Spleen (tissue), 7 donors: ENCODE measurements around the gene PUS7L.

Experiments used
- CTCF ChIP-seq, 11 experiments: fragments of 200-600 bp in 7 of 11; fragments of 450-650 bp in 4 of 11; sonication (generic) in 4 of 11; IDR thresholded peaks in 8 of 11; conservative IDR thresholded peaks in 3 of 11; 1 replicate in 7 of 11; 2 replicates in 4 of 11; pipeline versions ENCODE4 v1.4.0 to v1.8.0; 2016 to 2021; ENCODE audit warnings: antibody characterized with exemption in 11 of 11, inconsistent platforms in 4 of 11, mild to moderate bottlenecking in 1 of 11
- POLR2AphosphoS5 ChIP-seq, 3 donors: sonication (generic); formaldehyde crosslinking; IDR thresholded peaks; one replicate each; pipeline ENCODE4 v1.5.1; 2017; ENCODE audit warnings: antibody characterized with exemption in 3 of 3
- donor health status: DM: no; HTN: no; CAD: no; lungs with moderate emphysema.
- donor health status: DM: no; HTN: no; CAD: no.
- donor health status: DM: no; HTN: no; CAD: no.

- no peak for TF ChIP-seq CTCF (IDR thresholded peaks at IDR 0.05 in 8 of 11, conservative IDR thresholded peaks at IDR 0.05 in 3 of 11)
- no peak for TF ChIP-seq POLR2AphosphoS5 (IDR thresholded peaks at IDR 0.05)
Measured at GRCh38 chr12:43806737-43807072, 48.1 kb upstream of the PUS7L start.
